IMR-90 (cell line): ENCODE data around the gene VCL. TPM values are rescaled to one million over a fixed set of nuclear protein-coding genes. Genes with fewer than 3 reads are reported as not detected.

Experiments
- ATAC-seq: fragments of 200-7000 bp; cut with Tn5 transposase; 2 replicates; pipeline ENCODE4 v1.9.1; 2020; ENCODE audit warnings: low read depth, mild to moderate bottlenecking, moderate library complexity
- BruUV-seq: library from RNA; stranded (reverse); fragments of 400-500 nt; replicated peaks from 2 replicates; lab custom pipeline; 2021; lab: Mats Ljungman, UMichigan
- CTCF ChIA-PET: fragments of 300-600 bp; formaldehyde crosslinking; extraction: SDS; loops from one replicate; lab custom pipeline; 2021; ENCODE audit warnings: antibody characterized with exemption; lab: Yijun Ruan, JAX
- POLR2A ChIA-PET: fragments of 300-600 bp; sonication (Branson Sonifier 250); formaldehyde crosslinking; loops from one replicate; lab custom pipeline; 2022; ENCODE audit warnings: antibody characterized with exemption; ENCODE audit not compliant: unreplicated experiment; lab: Charles Lee
- DNase-seq: peaks from one replicate; pipeline ENCODE4 v3.0.0; 2013
- H2AFZ ChIP-seq: replicated peaks from 2 replicates; pipeline ENCODE3; 2013; ENCODE audit warnings: low read length, mild to moderate bottlenecking; ENCODE audit not compliant: poor library complexity
- H2AK5ac ChIP-seq: 2 replicates; pipeline ENCODE4 v1.6.1; 2013; ENCODE audit warnings: low read depth, low read length, inconsistent platforms
- H2AK9ac ChIP-seq: replicated peaks from 2 replicates; pipeline ENCODE3; 2013; ENCODE audit warnings: mild to moderate bottlenecking, low read depth, low read length, moderate library complexity; ENCODE audit not compliant: poor library complexity
- H2BK120ac ChIP-seq: 2 replicates; pipeline ENCODE4 v1.6.1; 2013; ENCODE audit warnings: low read depth, low read length, inconsistent platforms
- H2BK15ac ChIP-seq: 3 replicates; pipeline ENCODE4 v1.6.1; 2013; ENCODE audit warnings: low read depth, low read length, inconsistent platforms
- H2BK20ac ChIP-seq: 2 replicates; pipeline ENCODE4 v1.6.1; 2013; ENCODE audit warnings: low read depth, mild to moderate bottlenecking, inconsistent platforms, low read length, moderate library complexity
- H2BK5ac ChIP-seq: 2 replicates; pipeline ENCODE4 v1.6.1; 2013; ENCODE audit warnings: mild to moderate bottlenecking, low read depth, low read length, inconsistent platforms; ENCODE audit not compliant: poor library complexity, severe bottlenecking
- H3K14ac ChIP-seq: replicated peaks from 2 replicates; pipeline ENCODE4 v1.6.1; 2013; ENCODE audit warnings: low read depth, low read length, inconsistent platforms
- H3K18ac ChIP-seq: 2 replicates; pipeline ENCODE4 v1.6.1; 2013; ENCODE audit warnings: low read depth, low read length, control low read depth
- H3K23ac ChIP-seq: 2 replicates; pipeline ENCODE4 v1.6.1; 2013; ENCODE audit warnings: low read depth, low read length, inconsistent platforms
- H3K27ac ChIP-seq: 2 replicates; pipeline ENCODE4 v1.5.1; 2013; ENCODE audit warnings: mild to moderate bottlenecking, control low read depth, low read length; ENCODE audit not compliant: insufficient read depth
- H3K27me3 ChIP-seq: 2 replicates; pipeline ENCODE4 v1.6.1; 2013; ENCODE audit warnings: low read length; ENCODE audit not compliant: control insufficient read depth, insufficient read depth
- H3K36me3 ChIP-seq: 2 replicates; pipeline ENCODE4 v1.6.1; 2013; ENCODE audit warnings: low read length, mixed read lengths; ENCODE audit not compliant: control insufficient read depth, insufficient read depth
- H3K4ac ChIP-seq: 2 replicates; pipeline ENCODE4 v1.6.1; 2013; ENCODE audit warnings: low read depth, low read length, inconsistent platforms
- H3K4me1 ChIP-seq: 2 replicates; pipeline ENCODE4 v1.6.1; 2013; ENCODE audit warnings: low read length, mixed read lengths; ENCODE audit not compliant: control insufficient read depth, insufficient read depth
- H3K4me2 ChIP-seq: 2 replicates; pipeline ENCODE4 v1.6.1; 2013; ENCODE audit warnings: low read depth, mild to moderate bottlenecking, control low read depth, low read length, moderate library complexity
- H3K4me3 ChIP-seq: 2 replicates; pipeline ENCODE4 v1.5.1; 2013; ENCODE audit warnings: low read depth, mild to moderate bottlenecking, control low read depth, low read length, moderate library complexity; ENCODE audit not compliant: insufficient read depth
- H3K56ac ChIP-seq: 2 replicates; pipeline ENCODE4 v1.6.1; 2013; ENCODE audit warnings: low read length, inconsistent platforms; ENCODE audit not compliant: insufficient read depth; ENCODE audit errors: extremely low read depth
- H3K79me1 ChIP-seq, 2 experiments: 2 replicates each; pipeline ENCODE4 v1.6.1; 2013; ENCODE audit warnings: low read length in 2 of 2, inconsistent platforms in 1 of 2, low read depth in 1 of 2
- H3K9ac ChIP-seq: 2 replicates; pipeline ENCODE4 v1.6.1; 2013; ENCODE audit warnings: low read depth, low read length, control low read depth
- H3K9me1 ChIP-seq: 2 replicates; pipeline ENCODE4 v1.6.1; 2013; ENCODE audit warnings: low read length, inconsistent platforms; ENCODE audit not compliant: insufficient read depth
- H3K9me3 ChIP-seq: 2 replicates; pipeline ENCODE4 v1.6.1; 2013; ENCODE audit warnings: low read length; ENCODE audit not compliant: control insufficient read depth, insufficient read depth
- H4K20me1 ChIP-seq: 2 replicates; pipeline ENCODE4 v1.6.1; 2013; ENCODE audit warnings: low read length, inconsistent platforms; ENCODE audit not compliant: insufficient read depth
- H4K5ac ChIP-seq: 2 replicates; pipeline ENCODE4 v1.6.1; 2013; ENCODE audit warnings: mild to moderate bottlenecking, low read depth, low read length, control low read depth
- H4K8ac ChIP-seq, 2 experiments: 2 replicates each; pipeline ENCODE4 v1.6.1; 2013; ENCODE audit warnings: low read depth in 2 of 2, low read length in 2 of 2, control low read depth in 1 of 2, inconsistent platforms in 1 of 2
- H4K91ac ChIP-seq: 2 replicates; pipeline ENCODE4 v1.6.1; 2013; ENCODE audit warnings: low read depth, low read length, inconsistent platforms; ENCODE audit not compliant: insufficient read depth
- CEBPB ChIP-seq: IDR thresholded peaks from 2 replicates; pipeline ENCODE4 v1.6.1; 2012; ENCODE audit warnings: low read depth, low read length, improper control_type of control experiment
- MXI1 ChIP-seq: IDR thresholded peaks from 2 replicates; pipeline ENCODE4 v1.6.1; 2012; ENCODE audit warnings: low read depth, mild to moderate bottlenecking, low read length, moderate library complexity, borderline replicate concordance
- RAD21 ChIP-seq: IDR thresholded peaks from 2 replicates; pipeline ENCODE4 v1.6.1; 2012; ENCODE audit warnings: low read length, improper control_type of control experiment
- SMC3 ChIP-seq: fragments of 150-350 bp; IDR thresholded peaks from 2 replicates; pipeline ENCODE4 v1.6.1; 2016; ENCODE audit warnings: low read depth, mild to moderate bottlenecking, antibody characterized with exemption, low read length, moderate library complexity
- WGBS, 2 experiments: methylation state at CpG; one replicate each; pipeline versions ENCODE4 v1.1.5 to v1.1.7; 2013; ENCODE audit warnings: missing lambda C conversion rate in 2 of 2; ENCODE audit not compliant: insufficient read length in 1 of 2; ENCODE audit errors: extremely low coverage in 2 of 2; 5-methylcytosine and 5-hydroxymethylcytosine counted together
- dilution Hi-C: fragments of 300-500 bp; cut with HindIII; formaldehyde crosslinking; loops from one replicate; pipeline ENCODE4 v1.14.3; 2018; ENCODE audit warnings: low sequenced_read_pairs; ENCODE audit not compliant: unreplicated experiment
- in situ Hi-C: fragments of 300-500 bp; cut with MboI; formaldehyde crosslinking; loops from 3 replicates; pipeline ENCODE4 v1.14.3; 2019; ENCODE audit warnings: low sequenced_read_pairs, inconsistent platforms, mixed read lengths
- intact Hi-C: fragments of 100-400 bp; cut with micrococcal nuclease; formaldehyde crosslinking; loops from 2 replicates; pipeline ENCODE4 v1.10.0; 2022
- polyA plus RNA-seq, 3 experiments: library from polyadenylated mRNA; depleted of rRNA; stranded (reverse); fragments of >200 nt; gene quantifications; 2 replicates each; pipeline ENCODE4 v1.2.3, GENCODE V29; 2012; ENCODE audit warnings: low replicate concordance in 1 of 3
- total RNA-seq: library from RNA; depleted of rRNA; stranded (reverse); fragments of >200 nt; gene quantifications from 2 replicates; pipeline ENCODE4 v1.2.3, GENCODE V29; 2012
- TF ChIP-seq, protein P1 (sequence below): fragments of 150-350 bp; IDR thresholded peaks from 2 replicates; pipeline ENCODE4 v1.6.1; 2017; ENCODE audit warnings: mild to moderate bottlenecking, antibody characterized with exemption, low read length, low read depth

Gene VCL
- total and polyA plus RNA-seq, 2 of the 4 experiments (the other 2 are of a cell fraction): 227 to 283 TPM

DNA sequence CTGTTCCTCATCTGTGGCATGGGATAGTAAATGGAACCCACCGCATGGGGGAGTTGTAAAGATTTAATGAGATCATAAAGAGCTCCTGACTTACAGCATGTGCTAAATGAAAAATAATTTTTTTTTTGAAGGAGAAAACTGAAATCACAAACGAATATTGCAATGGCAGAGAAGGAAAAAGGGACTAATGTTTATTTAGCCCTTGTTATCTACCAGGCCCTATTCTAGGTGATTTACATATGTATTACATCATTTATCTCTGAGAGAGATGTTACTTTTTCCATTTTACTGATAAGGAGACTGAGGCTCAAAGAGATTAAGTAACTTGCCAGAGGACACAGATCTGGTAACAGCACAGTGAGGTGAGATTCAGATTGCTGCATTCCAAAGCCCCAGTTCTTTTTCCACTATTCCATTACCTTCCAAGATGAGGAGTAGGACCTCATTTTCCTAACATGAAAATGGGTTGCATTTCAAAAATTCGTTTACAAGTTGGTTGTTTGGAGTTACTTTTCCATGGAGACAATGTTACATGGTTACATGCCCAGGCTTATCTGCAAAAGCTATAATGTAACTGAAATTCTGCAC lies 28.6 kb downstream of the VCL start:
- peaks cover 21% of the 10 kb centered on the region for H3K4me1 ChIP-seq
- ChIA-PET POLR2A (no interaction called here), CTCF (interaction anchor here (0.6 kb wide), 1 partner anchor 47 kb away, joined by 3 read pairs; no protein-coding TSS in a partner anchor)
- intact Hi-C loops: no loop called here
- H2AK5ac ChIP-seq: no peak overlapping the region
- H3K9me3 ChIP-seq: no peaks in the 10 kb centered on the region
- peaks cover 10% of the 10 kb centered on the region for H3K36me3 ChIP-seq
- no peak overlapping the region for H2BK20ac ChIP-seq
- H3K14ac ChIP-seq: peak overlapping the region; percentile 57; the same call in 1 of the 2 replicates
- no TSS peak for BruUV-seq
- no peak overlapping the region for H4K8ac ChIP-seq
- no peak for DNase-seq
- no peak overlapping the region for H3K9ac ChIP-seq
- H4K20me1 ChIP-seq: peaks cover 93% of the 10 kb centered on the region
- H3K27ac ChIP-seq: no peak overlapping the region
- H3K4me3 ChIP-seq: no peak overlapping the region
- in situ Hi-C loops: no loop called here
- no peak for ATAC-seq
- H3K79me1 ChIP-seq: peaks cover 3 to 53% of the 10 kb centered on the region in 2 experiments; a peak in 3 of 4 replicates
- no peak overlapping the region for H2BK15ac ChIP-seq
- H4K5ac ChIP-seq: no peak overlapping the region
- peak overlapping the region; percentile 38; the same call in 1 of the 2 replicates for H3K18ac ChIP-seq
- TF ChIP-seq MXI1: no peak
- TF ChIP-seq, protein P1, sequence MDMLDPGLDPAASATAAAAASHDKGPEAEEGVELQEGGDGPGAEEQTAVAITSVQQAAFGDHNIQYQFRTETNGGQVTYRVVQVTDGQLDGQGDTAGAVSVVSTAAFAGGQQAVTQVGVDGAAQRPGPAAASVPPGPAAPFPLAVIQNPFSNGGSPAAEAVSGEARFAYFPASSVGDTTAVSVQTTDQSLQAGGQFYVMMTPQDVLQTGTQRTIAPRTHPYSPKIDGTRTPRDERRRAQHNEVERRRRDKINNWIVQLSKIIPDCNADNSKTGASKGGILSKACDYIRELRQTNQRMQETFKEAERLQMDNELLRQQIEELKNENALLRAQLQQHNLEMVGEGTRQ: no peak
- TF ChIP-seq CEBPB: peak; percentile 41; the same call in 1 of the 2 replicates
- TF ChIP-seq RAD21: no peak
- TF ChIP-seq SMC3: no peak
- peak overlapping the region; percentile 42; the same call in 1 of the 2 replicates for H3K23ac ChIP-seq
- H3K27me3 ChIP-seq: no peaks in the 10 kb centered on the region
- H3K4ac ChIP-seq: peak overlapping the region; percentile 29; the same call in 1 of the 2 replicates
- no CpG with 5 or more reads among the region's 3 CpGs for WGBS, 2 experiments
- no peak overlapping the region for H2AK9ac ChIP-seq
- peak overlapping the region; percentile 41 for H2BK5ac ChIP-seq
- H4K91ac ChIP-seq: no peak overlapping the region
- peak overlapping the region; percentile 44; the same call in 1 of the 2 replicates for H3K4me2 ChIP-seq
- no peak overlapping the region for H2BK120ac ChIP-seq
- H2AFZ ChIP-seq: no peak overlapping the region
- H3K56ac ChIP-seq: no peak overlapping the region
- dilution Hi-C loops: no loop called here
- peaks cover 9% of the 10 kb centered on the region for H3K9me1 ChIP-seq
